ENCODE data around the gene GOLGA6L2.
A peak's percentile ranks its signal among the peaks of the same experiment; 100 is the strongest.
"Not testable (repeated sequence)": the region's sequence is repeated elsewhere in the genome, so short reads cannot be mapped to it uniquely, and the experiment has no call there.

Gene GOLGA6L2

GRCh38 chr15:23438816-23439466, 8.1 kb downstream of the GOLGA6L2 start:
- no peaks in the 10 kb centered on the region for H3K4me1 ChIP-seq (ENCODE audit: insufficient read depth, poor library complexity, severe bottlenecking)
- H3K4me3 ChIP-seq (ENCODE audit: severe bottlenecking) = no peak overlapping the region
- ATAC-seq (ENCODE audit: low read depth) = no peak
- DNase-seq (ENCODE audit: low spot score) = no peak
- H3K36me3 ChIP-seq (ENCODE audit: low read depth) = no peaks in the 10 kb centered on the region
- peaks cover 3% of the 10 kb centered on the region for H3K27me3 ChIP-seq (ENCODE audit: insufficient read depth, poor library complexity, severe bottlenecking)
- no peak overlapping the region for H3K27ac ChIP-seq (ENCODE audit: poor library complexity, severe bottlenecking)
- H3K9me3 ChIP-seq (ENCODE audit: severe bottlenecking) = no peaks in the 10 kb centered on the region
- no peak for TF ChIP-seq CTCF (IDR thresholded peaks at IDR 0.05; ENCODE audit: poor library complexity, severe bottlenecking)

- Histone ChIP-seq H3K27ac (ENCODE audit: poor library complexity, severe bottlenecking) (no peak overlapping the region), H3K4me3 (ENCODE audit: severe bottlenecking) (no peak overlapping the region), H3K27me3 (ENCODE audit: insufficient read depth, poor library complexity, severe bottlenecking) (peaks cover 3% of the 10 kb centered on the region), H3K36me3 (ENCODE audit: low read depth) (no peaks in the 10 kb centered on the region), H3K4me1 (ENCODE audit: insufficient read depth, poor library complexity, severe bottlenecking) (no peaks in the 10 kb centered on the region), H3K9me3 (ENCODE audit: severe bottlenecking) (no peaks in the 10 kb centered on the region)
- ATAC-seq (ENCODE audit: low read depth) (peak; percentile 68), DNase-seq (ENCODE audit: low spot score) (no peak)
- TF ChIP-seq CTCF (IDR thresholded peaks at IDR 0.05; ENCODE audit: poor library complexity, severe bottlenecking) = no peak
Observed at GRCh38 chr15:23437673-23438072, 9.4 kb downstream of the GOLGA6L2 start.

- Histone ChIP-seq H3K4me3 (ENCODE audit: severe bottlenecking) (no peak overlapping the region), H3K9me3 (ENCODE audit: severe bottlenecking) (no peaks in the 10 kb centered on the region), H3K27me3 (ENCODE audit: insufficient read depth, poor library complexity, severe bottlenecking) (peaks cover 3% of the 10 kb centered on the region), H3K36me3 (ENCODE audit: low read depth) (no peaks in the 10 kb centered on the region), H3K27ac (ENCODE audit: poor library complexity, severe bottlenecking) (no peak overlapping the region), H3K4me1 (ENCODE audit: insufficient read depth, poor library complexity, severe bottlenecking) (no peaks in the 10 kb centered on the region)
- no peak for TF ChIP-seq CTCF (IDR thresholded peaks at IDR 0.05; ENCODE audit: poor library complexity, severe bottlenecking)
- ATAC-seq (ENCODE audit: low read depth) (no peak), DNase-seq (ENCODE audit: low spot score) (no peak)
Observed at GRCh38 chr15:23437146-23437545, 9.9 kb downstream of the GOLGA6L2 start.

- DNase-seq (ENCODE audit: low spot score) (no peak), ATAC-seq (ENCODE audit: low read depth) (no peak)
- Histone ChIP-seq H3K27me3 (ENCODE audit: insufficient read depth, poor library complexity, severe bottlenecking) (peaks cover 2% of the 10 kb centered on the region), H3K9me3 (ENCODE audit: severe bottlenecking) (no peaks in the 10 kb centered on the region), H3K4me3 (ENCODE audit: severe bottlenecking) (no peak overlapping the region), H3K4me1 (ENCODE audit: insufficient read depth, poor library complexity, severe bottlenecking) (no peaks in the 10 kb centered on the region), H3K27ac (ENCODE audit: poor library complexity, severe bottlenecking) (no peak overlapping the region), H3K36me3 (ENCODE audit: low read depth) (no peaks in the 10 kb centered on the region)
- TF ChIP-seq CTCF (IDR thresholded peaks at IDR 0.05; ENCODE audit: poor library complexity, severe bottlenecking) = no peak
Observed at GRCh38 chr15:23436421-23436820, 10.6 kb downstream of the GOLGA6L2 start.

GRCh38 chr15:23434699-23435098, 12.3 kb downstream of the GOLGA6L2 start:
- H3K27ac ChIP-seq (ENCODE audit: poor library complexity, severe bottlenecking); H3K27me3 ChIP-seq (ENCODE audit: insufficient read depth, poor library complexity, severe bottlenecking); ATAC-seq (ENCODE audit: low read depth); H3K36me3 ChIP-seq (ENCODE audit: low read depth); H3K4me1 ChIP-seq (ENCODE audit: insufficient read depth, poor library complexity, severe bottlenecking); H3K4me3 ChIP-seq (ENCODE audit: severe bottlenecking); H3K9me3 ChIP-seq (ENCODE audit: severe bottlenecking); DNase-seq (ENCODE audit: low spot score): not testable (repeated sequence)

GRCh38 chr15:23425327-23425726, 21.7 kb downstream of the GOLGA6L2 start:
- H3K36me3 ChIP-seq (ENCODE audit: low read depth); H3K4me3 ChIP-seq (ENCODE audit: severe bottlenecking); H3K9me3 ChIP-seq (ENCODE audit: severe bottlenecking); ATAC-seq (ENCODE audit: low read depth); H3K27me3 ChIP-seq (ENCODE audit: insufficient read depth, poor library complexity, severe bottlenecking); H3K27ac ChIP-seq (ENCODE audit: poor library complexity, severe bottlenecking): not testable (repeated sequence)
- peaks cover 12% of the 10 kb centered on the region for H3K4me1 ChIP-seq (ENCODE audit: insufficient read depth, poor library complexity, severe bottlenecking)
- DNase-seq (ENCODE audit: low spot score) = peak; percentile 60

Measured in RWPE2 (cell line).